ENCODE measurements around the gene FAIM2. TPM values are rescaled to one million over a fixed set of nuclear protein-coding genes. Genes with fewer than 3 reads are reported as not detected.

Gene FAIM2
- total RNA-seq, 2 experiments from 2014 or later = 0.22 to 0.56 TPM

DNA sequence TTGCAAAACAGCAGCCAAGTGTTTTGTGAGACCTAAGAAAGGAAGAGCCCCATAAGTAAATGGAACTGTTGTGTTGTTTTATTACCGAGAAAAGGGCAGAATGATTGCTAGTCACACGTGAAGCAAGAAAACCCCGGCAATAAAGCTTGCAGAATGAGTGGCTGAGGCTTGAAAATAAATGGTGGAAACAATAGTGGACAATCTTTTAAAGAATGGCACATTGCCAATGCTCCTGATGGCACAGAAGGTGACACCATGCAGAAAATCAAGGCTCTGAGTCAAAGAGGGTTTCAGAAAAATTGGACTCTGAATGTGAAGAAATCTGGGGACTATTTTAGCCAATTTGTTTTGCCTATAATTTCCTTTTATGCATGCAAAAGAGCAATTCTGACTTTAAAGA, 42.8 kb upstream of the FAIM2 start:
- no peaks in the 10 kb centered on the region for H3K27me3 Mint-ChIP-seq
- intact Hi-C loops (cut with micrococcal nuclease) = no loop called here
- peaks cover 25% of the 10 kb centered on the region for H3K4me1 Mint-ChIP-seq (ENCODE audit: low read depth)
- no peaks in the 10 kb centered on the region for H3K36me3 Mint-ChIP-seq (ENCODE audit: low read depth)
- ATAC-seq = no peak
- ChIA-PET CTCF (interaction anchor here (0.8 to 6.3 kb wide), 41 partner anchors 8 to 395 kb away, joined by 3 to 128 read pairs (median 7); partner anchors contain the start of genes AQP5, COX14, NCKAP5L and TMBIM6), POLR2A (interaction anchor here (1.0 kb wide), 1 partner anchor 9 kb away, joined by 3 read pairs; no protein-coding TSS in a partner anchor)
- H3K4me3 Mint-ChIP-seq = no peak overlapping the region
- H3K27ac Mint-ChIP-seq = peak overlapping the region; percentile 91
- no peak for DNase-seq
- TF ChIP-seq, protein P1, sequence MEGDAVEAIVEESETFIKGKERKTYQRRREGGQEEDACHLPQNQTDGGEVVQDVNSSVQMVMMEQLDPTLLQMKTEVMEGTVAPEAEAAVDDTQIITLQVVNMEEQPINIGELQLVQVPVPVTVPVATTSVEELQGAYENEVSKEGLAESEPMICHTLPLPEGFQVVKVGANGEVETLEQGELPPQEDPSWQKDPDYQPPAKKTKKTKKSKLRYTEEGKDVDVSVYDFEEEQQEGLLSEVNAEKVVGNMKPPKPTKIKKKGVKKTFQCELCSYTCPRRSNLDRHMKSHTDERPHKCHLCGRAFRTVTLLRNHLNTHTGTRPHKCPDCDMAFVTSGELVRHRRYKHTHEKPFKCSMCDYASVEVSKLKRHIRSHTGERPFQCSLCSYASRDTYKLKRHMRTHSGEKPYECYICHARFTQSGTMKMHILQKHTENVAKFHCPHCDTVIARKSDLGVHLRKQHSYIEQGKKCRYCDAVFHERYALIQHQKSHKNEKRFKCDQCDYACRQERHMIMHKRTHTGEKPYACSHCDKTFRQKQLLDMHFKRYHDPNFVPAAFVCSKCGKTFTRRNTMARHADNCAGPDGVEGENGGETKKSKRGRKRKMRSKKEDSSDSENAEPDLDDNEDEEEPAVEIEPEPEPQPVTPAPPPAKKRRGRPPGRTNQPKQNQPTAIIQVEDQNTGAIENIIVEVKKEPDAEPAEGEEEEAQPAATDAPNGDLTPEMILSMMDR (IDR thresholded peaks at IDR 0.05) = no peak
- H3K9me3 Mint-ChIP-seq = no peaks in the 10 kb centered on the region

DNA sequence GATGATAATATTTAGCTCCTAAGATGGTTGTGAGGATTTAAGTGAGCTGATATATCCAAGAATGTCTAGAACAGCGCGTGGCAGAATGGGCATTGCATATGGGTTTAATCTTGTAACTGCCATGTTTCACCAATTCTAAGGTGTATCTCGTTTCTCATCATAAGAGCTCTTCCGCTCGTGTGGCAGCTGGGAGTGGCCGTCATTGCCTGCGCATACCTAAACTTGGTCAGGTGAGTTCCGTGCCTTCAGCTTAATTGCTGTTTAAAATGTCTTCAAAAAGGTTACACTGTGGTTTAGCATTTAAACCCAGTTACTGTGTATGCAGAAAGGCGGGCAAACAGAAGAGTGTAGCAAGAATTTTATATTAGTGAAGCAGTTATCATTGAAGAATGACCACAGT, 42.4 kb upstream of the FAIM2 start:
- ATAC-seq (no peak), DNase-seq (no peak)
- Mint-ChIP-seq H3K4me1 (ENCODE audit: low read depth) (peaks cover 25% of the 10 kb centered on the region), H3K27me3 (no peaks in the 10 kb centered on the region), H3K9me3 (no peaks in the 10 kb centered on the region), H3K27ac (peak overlapping the region; percentile 91), H3K4me3 (no peak overlapping the region), H3K36me3 (ENCODE audit: low read depth) (no peaks in the 10 kb centered on the region)
- CTCF ChIA-PET = interaction anchor here (0.7 to 6.3 kb wide), 54 partner anchors 9 to 756 kb away, joined by 3 to 128 read pairs (median 5); partner anchors contain the start of genes AQP5, COX14, NCKAP5L and PRPF40B
- intact Hi-C loops (cut with micrococcal nuclease) = no loop called here
- POLR2A ChIA-PET = interaction anchor here (0.5 to 1.0 kb wide), 2 partner anchors 8 to 200 kb away, joined by 3 read pairs; no protein-coding TSS in a partner anchor
- TF ChIP-seq, protein P1 (IDR thresholded peaks at IDR 0.05) = no peak

DNA sequence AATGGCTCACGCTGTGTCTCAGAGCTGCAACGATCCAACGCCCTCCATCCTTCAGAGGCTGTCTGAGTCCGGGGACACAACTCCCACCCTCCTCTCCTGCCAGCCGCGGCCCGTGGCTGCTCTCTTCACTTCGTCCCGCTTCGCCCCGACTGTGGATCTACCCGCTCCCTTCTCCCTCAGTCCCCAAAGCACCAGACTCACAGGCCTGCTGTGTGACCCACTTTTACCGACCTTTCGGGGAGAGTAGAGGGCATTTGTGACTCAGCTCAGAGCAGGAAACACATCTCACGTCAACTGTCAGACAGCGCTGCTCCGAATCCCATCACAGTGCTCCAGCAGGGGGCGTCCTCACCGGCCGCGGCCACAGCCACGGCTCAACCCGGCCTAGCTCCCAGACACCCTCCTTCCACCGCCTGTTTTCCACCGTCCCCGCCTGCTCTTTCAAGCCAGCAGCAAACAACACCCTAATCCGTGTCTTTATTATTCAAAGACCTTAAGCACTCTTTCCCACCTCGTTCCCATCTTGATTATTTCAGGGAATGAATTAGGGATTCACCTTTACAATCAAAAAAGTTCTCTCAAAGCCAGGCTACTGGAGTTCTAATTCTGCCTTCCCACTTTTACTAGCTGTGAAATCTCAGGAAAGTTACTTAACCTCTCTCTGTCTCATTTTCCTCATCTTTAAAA, 41.8 kb upstream of the FAIM2 start:
- POLR2A ChIA-PET = interaction anchor here (0.5 to 1.0 kb wide), 3 partner anchors 8 to 199 kb away, joined by 3 read pairs; no protein-coding TSS in a partner anchor
- DNase-seq = peak; percentile 93

DNA sequence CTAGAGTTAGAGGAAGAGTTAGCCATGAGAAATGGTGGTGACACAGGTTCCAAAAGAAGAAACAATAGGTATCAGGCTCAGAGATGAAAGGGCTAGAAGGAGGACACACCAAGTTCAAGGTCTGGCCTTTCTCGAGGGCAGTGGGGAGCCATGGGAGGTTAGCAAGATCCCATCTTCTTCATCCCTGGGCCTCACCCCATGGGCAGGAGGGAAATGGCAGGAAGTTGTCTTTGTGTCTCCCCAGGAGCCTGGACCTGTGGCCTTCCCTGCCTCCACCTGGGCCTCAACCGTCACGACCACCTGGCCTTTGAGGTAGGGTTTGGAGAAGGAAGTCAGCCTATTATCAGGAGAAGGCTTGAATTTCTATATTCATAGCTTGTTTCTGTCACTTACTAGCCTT, 41.0 kb upstream of the FAIM2 start:
- ATAC-seq = no peak
- no peaks in the 10 kb centered on the region for H3K27me3 Mint-ChIP-seq
- H3K4me1 Mint-ChIP-seq (ENCODE audit: low read depth) = peaks cover 25% of the 10 kb centered on the region
- peak overlapping the region; percentile 76 for H3K4me3 Mint-ChIP-seq
- CTCF ChIA-PET = interaction anchor here (0.9 to 6.3 kb wide), 20 partner anchors 8 to 322 kb away, joined by 3 to 128 read pairs (median 10); partner anchors contain the start of genes AQP5, PRPF40B and TMBIM6
- H3K27ac Mint-ChIP-seq = peak overlapping the region; percentile 91
- no peaks in the 10 kb centered on the region for H3K9me3 Mint-ChIP-seq
- POLR2A ChIA-PET = no interaction called here
- DNase-seq = no peak
- H3K36me3 Mint-ChIP-seq (ENCODE audit: low read depth) = no peaks in the 10 kb centered on the region
- intact Hi-C loops (cut with micrococcal nuclease) = no loop called here
- TF ChIP-seq, protein P1 (IDR thresholded peaks at IDR 0.05) = no peak

More for the DNA sequence above, 41.8 kb upstream of the FAIM2 start:
- CTCF ChIA-PET = interaction anchor here (0.6 to 6.3 kb wide), 60 partner anchors 9 to 756 kb away, joined by 3 to 128 read pairs (median 5); partner anchors contain the start of genes AQP5, COX14, NCKAP5L and PRPF40B
- H3K36me3 Mint-ChIP-seq (ENCODE audit: low read depth) = no peaks in the 10 kb centered on the region
- peak overlapping the region; percentile 76 for H3K4me3 Mint-ChIP-seq
- TF ChIP-seq, protein P1 (IDR thresholded peaks at IDR 0.05) = peak; percentile 89
- peaks cover 25% of the 10 kb centered on the region for H3K4me1 Mint-ChIP-seq (ENCODE audit: low read depth)
- no peaks in the 10 kb centered on the region for H3K9me3 Mint-ChIP-seq
- ATAC-seq = peak; percentile 99
- H3K27me3 Mint-ChIP-seq = no peaks in the 10 kb centered on the region
- intact Hi-C loops (cut with micrococcal nuclease) = no loop called here
- H3K27ac Mint-ChIP-seq = peak overlapping the region; percentile 91

DNA sequence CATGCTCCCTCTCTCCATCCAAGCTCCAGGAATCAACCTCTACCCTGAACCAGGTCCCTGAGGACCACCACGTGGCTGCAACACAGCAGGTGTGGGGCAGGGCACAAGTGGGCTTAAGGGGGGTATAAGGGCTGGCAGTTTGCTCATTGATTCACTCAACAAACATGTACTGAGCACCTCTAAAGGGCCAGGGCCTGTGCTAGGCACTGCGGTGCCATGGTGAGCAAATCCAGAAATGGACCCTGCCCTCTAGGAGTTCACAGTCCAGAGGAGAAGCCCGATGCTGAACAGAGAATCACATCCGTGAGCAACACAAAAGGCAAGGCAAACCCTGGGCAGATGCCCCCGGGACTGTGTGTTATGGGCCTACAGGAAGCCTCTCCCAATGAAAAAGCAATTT, 40.3 kb upstream of the FAIM2 start:
- TF ChIP-seq, protein P1 (IDR thresholded peaks at IDR 0.05) = no peak
- DNase-seq = no peak
- Mint-ChIP-seq H3K36me3 (ENCODE audit: low read depth) (no peaks in the 10 kb centered on the region), H3K9me3 (no peaks in the 10 kb centered on the region), H3K27me3 (no peaks in the 10 kb centered on the region), H3K4me3 (no peak overlapping the region), H3K27ac (no peak overlapping the region), H3K4me1 (ENCODE audit: low read depth) (peaks cover 25% of the 10 kb centered on the region)
- intact Hi-C loops (cut with micrococcal nuclease) = no loop called here
- ChIA-PET CTCF (interaction anchor here (0.9 to 3.4 kb wide), 2 partner anchors 23 to 203 kb away, joined by 5 to 18 read pairs; partner anchors contain the start of gene TMBIM6), POLR2A (no interaction called here)
- no peak for ATAC-seq

Measured in activated CD8-positive, alpha-beta T cell treated with anti-CD3 and anti-CD28 coated beads for 36 hours (primary cell).